Activated T-cell treated with anti-CD3 and anti-CD28 coated beads, Interleukin-2, amount 50 U/mL, for 24 hours (primary cell): Measurements from ENCODE around the gene TNFSF15.
A peak's percentile ranks its signal among the peaks of the same experiment; 100 is the strongest.

Experiments
- DNase-seq: peaks from one replicate; pipeline ENCODE4 v3.0.0-alpha.2; 2020
- H3K27ac Mint-ChIP-seq: 2 replicates; pipeline ENCODE4 v1.8.0; 2020; ENCODE audit warnings: mild to moderate bottlenecking, mixed read lengths
- H3K27me3 Mint-ChIP-seq: 2 replicates; pipeline ENCODE4 v1.8.0; 2020; ENCODE audit warnings: mixed read lengths
- H3K36me3 Mint-ChIP-seq: 2 replicates; pipeline ENCODE4 v1.8.0; 2020; ENCODE audit warnings: low read depth, mixed read lengths
- H3K4me1 Mint-ChIP-seq: 2 replicates; pipeline ENCODE4 v1.8.0; 2020; ENCODE audit warnings: low read depth, mixed read lengths
- H3K4me3 Mint-ChIP-seq: 2 replicates; pipeline ENCODE4 v1.8.0; 2020; ENCODE audit warnings: mild to moderate bottlenecking, moderate library complexity, mixed read lengths
- H3K9me3 Mint-ChIP-seq: 2 replicates; pipeline ENCODE4 v1.8.0; 2020; ENCODE audit warnings: mixed read lengths

Gene TNFSF15

DNA sequence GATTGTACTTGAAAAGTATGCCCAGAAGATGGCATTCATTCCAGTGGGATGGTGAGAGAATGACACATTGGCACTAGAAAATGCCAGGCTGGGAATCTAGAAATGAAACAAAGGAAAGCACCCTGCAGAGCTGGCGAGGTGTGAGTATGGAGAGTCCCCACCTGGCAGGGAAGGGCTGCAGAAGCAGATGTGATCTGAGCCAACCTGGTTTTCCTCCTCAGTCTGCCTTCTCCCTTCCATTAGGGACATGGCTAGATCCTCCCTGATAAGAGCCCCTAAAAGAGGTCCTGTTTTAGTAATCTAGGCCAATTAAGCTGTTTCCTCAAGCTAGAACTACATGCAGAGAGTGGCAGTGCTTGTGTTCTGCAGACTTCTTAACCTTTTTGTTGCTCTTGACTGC lies 24.7 kb upstream of the TNFSF15 start:
- Mint-ChIP-seq H3K4me3 (no peak overlapping the region), H3K9me3 (no peaks in the 10 kb centered on the region), H3K4me1 (peaks cover 22% of the 10 kb centered on the region), H3K27ac (no peak overlapping the region), H3K27me3 (no peaks in the 10 kb centered on the region), H3K36me3 (no peaks in the 10 kb centered on the region)
- DNase-seq, result no peak

DNA sequence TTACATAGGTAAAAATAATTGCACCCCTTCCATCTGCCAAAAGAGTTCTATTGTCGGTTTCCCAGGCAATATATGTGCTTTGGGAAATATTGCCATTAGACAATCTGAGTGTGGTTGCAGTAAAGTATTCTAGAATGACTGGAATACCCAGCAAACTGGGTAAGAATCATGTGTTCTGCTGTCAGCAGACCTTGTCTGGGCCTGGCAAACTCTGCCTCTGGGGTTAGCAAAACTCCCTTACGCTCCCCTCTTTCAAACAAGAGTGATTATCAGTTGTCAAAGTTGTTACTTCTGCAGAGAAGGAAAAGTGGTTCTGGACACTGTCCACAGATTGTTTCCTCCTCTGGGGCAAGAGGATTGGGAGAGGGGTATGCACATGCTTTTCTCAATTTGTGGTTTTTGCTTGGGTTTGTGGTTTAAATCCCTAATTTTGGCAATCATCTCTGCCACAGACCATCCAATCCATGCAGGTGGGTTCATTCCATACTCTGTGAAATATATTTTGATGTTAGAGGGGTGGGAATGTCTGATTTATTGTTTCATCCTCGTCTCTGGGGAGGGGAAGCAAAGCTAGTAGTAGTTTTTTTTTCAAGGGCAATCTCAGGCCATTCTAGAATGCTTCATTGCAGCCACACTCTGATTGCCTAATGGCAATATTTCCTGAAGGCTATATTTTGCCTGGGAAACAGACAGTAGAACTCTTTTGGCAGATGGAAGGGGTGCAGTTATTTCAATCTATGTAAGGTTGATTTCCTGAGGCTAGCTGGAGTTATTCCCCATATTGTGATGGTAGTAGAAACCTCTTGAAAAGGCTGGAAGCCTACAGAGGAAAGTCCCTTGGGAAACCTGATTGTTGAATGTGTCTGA lies 24.0 kb upstream of the TNFSF15 start:
- no peak overlapping the region for H3K4me3 Mint-ChIP-seq
- H3K27me3 Mint-ChIP-seq, result no peaks in the 10 kb centered on the region
- H3K4me1 Mint-ChIP-seq, result peaks cover 20% of the 10 kb centered on the region
- H3K9me3 Mint-ChIP-seq, result no peaks in the 10 kb centered on the region
- H3K27ac Mint-ChIP-seq, result no peak overlapping the region
- no peaks in the 10 kb centered on the region for H3K36me3 Mint-ChIP-seq
- no peak for DNase-seq

DNA sequence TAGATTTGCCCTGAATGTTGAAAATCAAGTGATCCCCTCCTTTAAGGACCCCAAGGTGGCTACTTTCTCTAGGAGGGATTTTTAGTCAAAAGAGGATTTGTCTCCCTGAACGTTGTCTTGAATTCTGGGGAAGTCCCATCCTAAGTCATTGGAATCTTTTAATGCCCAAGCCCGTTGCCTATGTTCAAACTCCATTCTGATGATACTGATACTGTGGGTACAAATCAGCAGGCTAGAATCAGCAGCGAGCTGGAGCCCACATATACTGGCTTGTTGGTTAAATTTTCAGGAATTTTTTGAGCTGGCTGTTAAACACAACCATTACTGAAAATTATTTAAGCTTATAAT lies 22.4 kb upstream of the TNFSF15 start:
- Mint-ChIP-seq H3K4me1 (peaks cover 22% of the 10 kb centered on the region), H3K9me3 (no peaks in the 10 kb centered on the region), H3K27me3 (no peaks in the 10 kb centered on the region), H3K4me3 (no peak overlapping the region), H3K27ac (no peak overlapping the region), H3K36me3 (no peaks in the 10 kb centered on the region)
- no peak for DNase-seq

DNA sequence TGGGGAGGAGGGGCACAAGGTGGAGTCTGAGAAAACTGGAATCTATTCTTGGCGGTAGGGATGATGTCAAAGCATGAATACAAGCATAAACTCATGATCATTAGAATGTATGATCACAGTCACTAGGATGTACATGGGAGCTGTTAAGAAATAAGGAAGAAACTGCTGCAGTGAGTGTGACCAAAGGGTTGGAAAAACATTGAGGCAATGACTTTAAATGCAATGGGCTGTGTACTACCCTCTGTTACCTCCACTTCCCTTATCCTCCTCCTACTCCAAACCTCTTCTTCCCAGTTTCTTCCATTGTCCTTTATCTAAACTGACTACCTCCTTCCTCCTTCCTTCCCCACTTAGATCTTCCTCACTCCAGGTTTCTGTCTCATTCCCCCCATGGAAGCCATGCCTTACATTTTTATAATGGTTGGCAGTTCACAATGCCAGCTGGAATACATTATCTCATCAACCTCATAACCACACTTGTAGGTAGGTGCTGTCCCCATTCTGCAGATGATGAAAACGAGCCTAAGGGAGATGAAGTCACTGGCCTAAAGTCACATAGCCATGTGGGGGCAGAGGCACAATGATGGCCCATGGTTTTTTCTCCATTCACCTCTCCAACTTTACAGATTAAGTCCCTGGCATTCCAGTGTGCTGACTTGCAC lies 21.9 kb upstream of the TNFSF15 start:
- no peaks in the 10 kb centered on the region for H3K27me3 Mint-ChIP-seq
- no peak overlapping the region for H3K4me3 Mint-ChIP-seq
- peaks cover 24% of the 10 kb centered on the region for H3K4me1 Mint-ChIP-seq
- no peaks in the 10 kb centered on the region for H3K36me3 Mint-ChIP-seq
- DNase-seq, result no peak
- peak overlapping the region; percentile 1 for H3K27ac Mint-ChIP-seq
- H3K9me3 Mint-ChIP-seq, result no peaks in the 10 kb centered on the region

- H3K36me3 Mint-ChIP-seq, result no peaks in the 10 kb centered on the region
- H3K4me1 Mint-ChIP-seq, result peaks cover 32% of the 10 kb centered on the region
- H3K27ac Mint-ChIP-seq, result no peak overlapping the region
- DNase-seq, result no peak
- no peaks in the 10 kb centered on the region for H3K27me3 Mint-ChIP-seq
- no peak overlapping the region for H3K4me3 Mint-ChIP-seq
- no peaks in the 10 kb centered on the region for H3K9me3 Mint-ChIP-seq
These were observed 20.6 kb upstream of the TNFSF15 start for GRCh38 chr9:114826431-114826830.

DNA sequence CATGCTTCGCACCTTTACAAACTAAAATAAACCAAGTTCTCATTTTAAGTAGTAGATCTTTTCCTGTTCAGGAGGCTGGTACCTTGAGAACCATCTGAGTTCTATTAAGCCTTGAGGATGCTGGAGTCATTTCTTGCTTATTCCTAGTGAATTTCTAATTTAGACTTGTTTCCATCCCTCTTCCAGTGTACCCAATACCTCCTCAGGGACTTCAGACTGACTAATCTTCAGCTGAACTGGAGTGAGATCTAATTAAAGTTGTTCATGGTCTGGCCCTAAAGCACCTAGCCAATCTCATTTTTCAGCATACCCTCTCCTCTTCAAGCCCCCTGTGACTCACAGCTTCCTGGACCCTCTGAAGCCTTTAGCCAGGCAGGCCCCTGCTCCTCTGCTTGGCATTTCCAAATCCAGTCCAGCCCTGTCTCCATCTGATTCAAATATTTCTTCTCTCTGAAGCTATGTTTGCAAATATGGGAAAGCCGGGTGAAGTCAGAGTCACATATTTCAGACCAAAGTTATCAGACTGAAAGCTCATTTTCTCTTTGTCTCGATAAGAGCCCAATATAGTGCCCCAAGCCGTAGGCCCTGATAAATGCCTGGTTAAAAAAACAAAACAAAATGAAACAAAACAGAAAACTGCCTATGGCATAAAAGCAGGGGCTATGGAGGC lies 19.4 kb upstream of the TNFSF15 start:
- DNase-seq, result no peak
- peaks cover 32% of the 10 kb centered on the region for H3K4me1 Mint-ChIP-seq
- H3K36me3 Mint-ChIP-seq, result no peaks in the 10 kb centered on the region
- H3K27ac Mint-ChIP-seq, result no peak overlapping the region
- no peaks in the 10 kb centered on the region for H3K9me3 Mint-ChIP-seq
- H3K27me3 Mint-ChIP-seq, result no peaks in the 10 kb centered on the region
- no peak overlapping the region for H3K4me3 Mint-ChIP-seq

DNA sequence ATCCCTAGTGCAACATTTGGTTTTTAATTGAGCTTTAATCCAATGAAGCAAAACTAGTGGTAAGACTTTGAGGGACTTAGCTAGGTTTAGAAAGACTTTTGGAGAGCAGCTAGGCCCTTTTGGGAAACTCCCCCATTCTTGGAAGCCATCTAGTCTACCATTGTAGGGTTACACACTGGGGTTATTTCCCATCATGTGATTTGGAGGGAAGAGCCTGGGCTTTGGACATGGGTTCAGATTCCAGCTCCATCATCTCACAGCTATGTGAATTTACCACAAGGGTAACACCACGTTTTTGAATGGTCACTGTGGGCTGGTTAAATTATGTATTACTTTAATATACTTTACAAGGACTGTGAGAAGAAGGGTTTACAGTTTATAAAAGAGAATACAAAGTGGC lies 18.3 kb upstream of the TNFSF15 start:
- Mint-ChIP-seq H3K27me3 (no peaks in the 10 kb centered on the region), H3K36me3 (no peaks in the 10 kb centered on the region)
- DNase-seq, result no peak

GRCh38 chr9:114823441-114823840 lies 17.6 kb upstream of the TNFSF15 start:
- Mint-ChIP-seq H3K27me3 (no peaks in the 10 kb centered on the region), H3K27ac (no peak overlapping the region), H3K4me3 (no peak overlapping the region)

More for the DNA sequence above, 18.3 kb upstream of the TNFSF15 start:
- Mint-ChIP-seq H3K4me3 (no peak overlapping the region), H3K9me3 (no peaks in the 10 kb centered on the region), H3K27ac (no peak overlapping the region), H3K4me1 (peaks cover 32% of the 10 kb centered on the region)

DNA sequence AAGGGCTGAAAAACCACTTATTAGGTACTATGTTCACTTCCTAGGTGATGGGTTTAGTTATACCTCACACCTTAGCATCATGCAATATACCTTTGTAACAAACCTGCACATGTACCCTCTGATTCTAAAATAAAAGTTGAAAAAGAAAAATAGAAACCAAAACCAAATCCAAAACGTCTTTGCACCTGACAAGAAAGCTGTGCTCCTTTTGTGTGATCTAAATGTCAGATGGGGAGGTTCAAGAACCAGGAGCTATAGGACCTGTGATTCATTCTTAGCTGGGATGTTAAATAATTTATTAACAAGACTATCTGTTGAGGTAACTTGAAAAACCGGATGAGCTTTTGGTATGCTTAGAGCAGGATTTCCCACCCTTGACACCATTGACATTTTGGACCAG lies 16.9 kb upstream of the TNFSF15 start:
- H3K9me3 Mint-ChIP-seq, result no peaks in the 10 kb centered on the region
- no peaks in the 10 kb centered on the region for H3K36me3 Mint-ChIP-seq
- H3K27ac Mint-ChIP-seq, result no peak overlapping the region
- no peaks in the 10 kb centered on the region for H3K27me3 Mint-ChIP-seq
- no peak overlapping the region for H3K4me3 Mint-ChIP-seq
- H3K4me1 Mint-ChIP-seq, result peaks cover 23% of the 10 kb centered on the region
- DNase-seq, result no peak

More at GRCh38 chr9:114823441-114823840, 17.6 kb upstream of the TNFSF15 start:
- DNase-seq, result no peak
- no peaks in the 10 kb centered on the region for H3K36me3 Mint-ChIP-seq
- peaks cover 29% of the 10 kb centered on the region for H3K4me1 Mint-ChIP-seq
- no peaks in the 10 kb centered on the region for H3K9me3 Mint-ChIP-seq

GRCh38 chr9:114820776-114821501 lies 15.1 kb upstream of the TNFSF15 start:
- H3K4me3 Mint-ChIP-seq, result no peak overlapping the region
- H3K27me3 Mint-ChIP-seq, result no peaks in the 10 kb centered on the region
- peaks cover 16% of the 10 kb centered on the region for H3K4me1 Mint-ChIP-seq
- H3K36me3 Mint-ChIP-seq, result no peaks in the 10 kb centered on the region
- H3K9me3 Mint-ChIP-seq, result no peaks in the 10 kb centered on the region
- no peak for DNase-seq
- no peak overlapping the region for H3K27ac Mint-ChIP-seq

GRCh38 chr9:114818178-114818577 lies 12.3 kb upstream of the TNFSF15 start:
- Mint-ChIP-seq H3K4me3 (no peak overlapping the region), H3K4me1 (peaks cover 29% of the 10 kb centered on the region), H3K9me3 (no peaks in the 10 kb centered on the region), H3K27me3 (no peaks in the 10 kb centered on the region), H3K36me3 (no peaks in the 10 kb centered on the region), H3K27ac (no peak overlapping the region)
- DNase-seq, result no peak

- Mint-ChIP-seq H3K4me3 (no peak overlapping the region), H3K4me1 (peaks cover 20% of the 10 kb centered on the region)
These were observed 8.0 kb upstream of the TNFSF15 start for GRCh38 chr9:114813717-114814418.

DNA sequence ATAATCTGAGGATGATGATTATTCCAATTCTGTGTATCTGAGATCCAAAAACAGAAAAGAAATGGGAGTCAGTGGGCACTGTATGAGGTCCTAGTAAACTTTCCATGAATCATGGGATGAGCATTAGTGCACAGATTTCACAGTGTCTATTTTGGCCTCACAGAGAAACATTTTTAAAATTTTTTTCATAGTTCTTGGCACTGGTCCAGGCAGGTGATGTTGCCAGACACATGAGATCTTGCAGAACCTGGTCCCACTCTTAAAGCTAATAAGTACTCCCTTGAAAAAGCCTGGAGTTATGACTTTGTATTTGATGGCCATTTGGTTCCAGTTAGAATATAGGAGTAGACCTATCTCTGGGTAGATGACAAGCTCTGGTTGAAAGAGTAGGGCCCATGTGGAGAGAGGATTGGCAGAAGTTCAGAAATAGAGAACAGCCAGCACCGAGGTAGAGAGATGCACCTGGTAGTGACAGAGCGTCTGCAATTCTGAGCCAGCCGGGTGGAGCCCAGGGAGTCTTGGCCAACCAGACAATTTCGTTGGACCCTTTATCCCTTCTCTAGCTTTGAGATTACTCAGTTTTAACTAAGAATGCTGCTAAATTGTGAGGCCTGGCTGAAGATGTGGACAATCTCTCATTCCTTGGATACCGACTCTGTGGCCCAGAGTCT lies 6.3 kb upstream of the TNFSF15 start:
- no peaks in the 10 kb centered on the region for H3K27me3 Mint-ChIP-seq
- no peaks in the 10 kb centered on the region for H3K36me3 Mint-ChIP-seq
- H3K27ac Mint-ChIP-seq, result no peak overlapping the region
- DNase-seq, result no peak
- no peaks in the 10 kb centered on the region for H3K9me3 Mint-ChIP-seq
- peaks cover 26% of the 10 kb centered on the region for H3K4me1 Mint-ChIP-seq
- H3K4me3 Mint-ChIP-seq, result no peak overlapping the region

More at GRCh38 chr9:114813717-114814418, 8.0 kb upstream of the TNFSF15 start:
- Mint-ChIP-seq H3K9me3 (no peaks in the 10 kb centered on the region), H3K27ac (peak overlapping the region; percentile 60), H3K27me3 (no peaks in the 10 kb centered on the region), H3K36me3 (no peaks in the 10 kb centered on the region)
- DNase-seq, result no peak
